ENCODE data around the gene UBR4. TPM values are rescaled to one million over a fixed set of nuclear protein-coding genes. Genes with fewer than 3 reads are reported as not detected.

Gene UBR4
- total RNA-seq, 1 experiment from 2014 or later = 131 TPM

DNA sequence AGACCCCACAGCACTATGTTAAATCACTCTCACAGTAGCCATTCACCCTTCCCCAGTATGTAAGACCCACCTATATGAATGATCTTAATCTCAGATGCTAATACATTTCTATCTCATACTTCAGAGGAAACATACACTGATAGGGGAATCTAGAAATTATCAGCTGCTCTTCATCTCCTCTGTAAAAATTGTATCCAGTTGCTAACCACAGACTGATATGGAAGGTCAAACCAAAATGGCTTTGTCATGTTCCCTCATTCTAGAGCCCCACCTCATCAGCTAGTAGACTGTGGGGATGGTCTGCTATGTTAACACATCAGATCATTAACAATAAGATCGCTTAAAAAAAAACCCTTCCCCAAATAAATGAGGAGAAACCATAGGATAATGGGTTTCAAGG is 71.7 kb downstream of the UBR4 start:
- Mint-ChIP-seq H3K9me3 (peaks cover 14 to 15% of the 10 kb centered on the region in 2 experiments), H3K36me3 (ENCODE audit: insufficient read depth in 1 of 3, low read depth in 3 of 3) (peaks cover 79 to 97% (median 95%) of the 10 kb centered on the region in 3 experiments), H3K4me3 (no peak overlapping the region), H3K27me3 (ENCODE audit: low read depth) (no peaks in the 10 kb centered on the region), H3K27ac (no peak overlapping the region), H3K4me1 (peaks cover 15% of the 10 kb centered on the region in 2 experiments)
- Histone ChIP-seq H4K8ac (replicated peaks; ENCODE audit: insufficient read length, low read depth, low read length) (no peak overlapping the region), H2BK12ac (ENCODE audit: insufficient read length, low read depth, low read length) (no peak overlapping the region), H2BK120ac (ENCODE audit: low read depth, low read length, poor library complexity, severe bottlenecking) (no peak overlapping the region), H2BK20ac (ENCODE audit: low read depth, low read length, poor library complexity, severe bottlenecking) (no peak overlapping the region), H3K79me2 (ENCODE audit: insufficient read depth, low read length) (no peaks in the 10 kb centered on the region), H3K4me1 (ENCODE audit: insufficient read depth, low read length) (no peaks in the 10 kb centered on the region), H3K4ac (ENCODE audit: low read depth, low read length) (no peak overlapping the region), H3K27ac (ENCODE audit: insufficient read length, low read depth, low read length) (no peak overlapping the region), H3K23ac (ENCODE audit: insufficient read length, low read depth, low read length) (no peak overlapping the region), H3T11ph (ENCODE audit: low read length) (no peak overlapping the region), H2AFZ (ENCODE audit: low read length) (no peak overlapping the region), H2AK5ac (ENCODE audit: insufficient read length, low read length) (no peak overlapping the region), H4K5ac (ENCODE audit: insufficient read length, low read depth, low read length) (no peak overlapping the region), H4K20me1 (ENCODE audit: control insufficient read depth, insufficient read depth, insufficient read length) (no peaks in the 10 kb centered on the region), H3K79me1 (ENCODE audit: insufficient read depth, low read depth, low read length, poor library complexity, severe bottlenecking) (no peaks in the 10 kb centered on the region), H3K23me2 (ENCODE audit: insufficient read length, low read depth, low read length, poor library complexity, severe bottlenecking) (no peaks in the 10 kb centered on the region), H2BK15ac (ENCODE audit: low read depth, low read length) (no peak overlapping the region), H3K27me3 (ENCODE audit: insufficient read depth, low read length) (no peaks in the 10 kb centered on the region), H2BK5ac (ENCODE audit: insufficient read length, low read length) (no peak overlapping the region), H3K9me3 (ENCODE audit: control insufficient read depth, low read depth, low read length) (no peaks in the 10 kb centered on the region), H4K91ac (ENCODE audit: insufficient read length, low read depth, low read length) (no peak overlapping the region), H3K56ac (ENCODE audit: insufficient read length, low read depth, low read length) (no peak overlapping the region), H3K9ac (ENCODE audit: extremely low read depth, insufficient read length, low read length) (no peak overlapping the region), H3K18ac (ENCODE audit: insufficient read length, low read depth, low read length) (no peak overlapping the region), H3K14ac (ENCODE audit: insufficient read depth, low read length) (no peak overlapping the region), H3K4me2 (ENCODE audit: insufficient read depth, insufficient read length, low read length) (no peak overlapping the region)
- WGBS (ENCODE audit: extremely low coverage, insufficient read length, low lambda C conversion rate) = no CpG with 5 or more reads among the region's 1 CpG
- TF ChIP-seq, protein P1, sequence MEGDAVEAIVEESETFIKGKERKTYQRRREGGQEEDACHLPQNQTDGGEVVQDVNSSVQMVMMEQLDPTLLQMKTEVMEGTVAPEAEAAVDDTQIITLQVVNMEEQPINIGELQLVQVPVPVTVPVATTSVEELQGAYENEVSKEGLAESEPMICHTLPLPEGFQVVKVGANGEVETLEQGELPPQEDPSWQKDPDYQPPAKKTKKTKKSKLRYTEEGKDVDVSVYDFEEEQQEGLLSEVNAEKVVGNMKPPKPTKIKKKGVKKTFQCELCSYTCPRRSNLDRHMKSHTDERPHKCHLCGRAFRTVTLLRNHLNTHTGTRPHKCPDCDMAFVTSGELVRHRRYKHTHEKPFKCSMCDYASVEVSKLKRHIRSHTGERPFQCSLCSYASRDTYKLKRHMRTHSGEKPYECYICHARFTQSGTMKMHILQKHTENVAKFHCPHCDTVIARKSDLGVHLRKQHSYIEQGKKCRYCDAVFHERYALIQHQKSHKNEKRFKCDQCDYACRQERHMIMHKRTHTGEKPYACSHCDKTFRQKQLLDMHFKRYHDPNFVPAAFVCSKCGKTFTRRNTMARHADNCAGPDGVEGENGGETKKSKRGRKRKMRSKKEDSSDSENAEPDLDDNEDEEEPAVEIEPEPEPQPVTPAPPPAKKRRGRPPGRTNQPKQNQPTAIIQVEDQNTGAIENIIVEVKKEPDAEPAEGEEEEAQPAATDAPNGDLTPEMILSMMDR (conservative IDR thresholded peaks at IDR 0.05) = no peak
- DNase-seq = no peak
